ENCODE measurements around the gene ZNF541. TPM values are rescaled to one million over a fixed set of nuclear protein-coding genes. Genes with fewer than 3 reads are reported as not detected.

ZNF541 gene
- total and polyA plus RNA-seq, 12 donors, result 0.18 to 14.5 (median 4.9) TPM

DNA sequence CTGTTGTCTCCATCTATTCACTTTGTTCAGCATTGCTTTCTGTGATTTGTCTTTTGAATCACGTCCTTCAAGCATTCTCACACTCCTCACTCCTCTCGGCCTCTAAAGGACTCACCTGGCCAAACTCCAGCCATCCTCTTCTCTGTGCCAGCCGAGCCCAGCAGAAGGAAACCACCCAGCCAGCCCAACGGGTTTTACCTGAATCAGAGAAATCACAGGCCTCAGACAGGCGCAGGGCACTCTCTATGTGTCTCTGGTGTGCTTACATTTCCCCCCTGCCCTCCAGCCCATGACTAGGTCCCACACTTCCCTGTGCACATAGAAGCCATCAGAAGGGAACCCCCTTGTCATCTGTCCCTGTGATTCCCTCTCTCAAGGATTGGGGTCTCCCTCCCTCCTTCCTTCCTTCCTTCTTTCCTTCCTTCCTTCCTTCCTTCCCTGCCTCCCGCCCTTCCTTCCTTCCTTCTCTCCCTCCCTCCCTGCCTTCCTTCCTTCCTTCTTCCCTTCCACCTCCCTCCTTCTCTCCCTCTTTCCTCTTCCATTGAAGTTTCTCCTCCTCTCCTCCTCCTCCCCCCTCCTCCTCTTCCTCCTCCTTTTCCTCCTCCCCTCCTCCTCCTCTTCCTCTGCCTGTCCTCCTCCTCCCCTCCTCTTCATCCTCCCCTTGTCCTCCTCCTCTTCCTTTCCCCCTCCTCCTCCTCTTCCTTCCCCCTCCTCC lies 8.8 kb upstream of the ZNF541 start:
- Histone ChIP-seq H3K4me1 (replicated peaks in 1 of 2) (peaks cover 0 to 6% of the 10 kb centered on the region in 2 donors), H3K9me3 (replicated peaks in 1 of 3) (no peaks in the 10 kb centered on the region), H3K27ac (peak overlapping the region in 1 of 5 donors; percentile 53), H3K4me3 (no peak overlapping the region), H3K36me3 (replicated peaks in 1 of 2) (no peaks in the 10 kb centered on the region), H3K27me3 (no peaks in the 10 kb centered on the region)
- 43 to 52% (median 48%) methylated on average over 6 of the region's 6 CpGs for WGBS, 4 donors
- TF ChIP-seq, protein P1, sequence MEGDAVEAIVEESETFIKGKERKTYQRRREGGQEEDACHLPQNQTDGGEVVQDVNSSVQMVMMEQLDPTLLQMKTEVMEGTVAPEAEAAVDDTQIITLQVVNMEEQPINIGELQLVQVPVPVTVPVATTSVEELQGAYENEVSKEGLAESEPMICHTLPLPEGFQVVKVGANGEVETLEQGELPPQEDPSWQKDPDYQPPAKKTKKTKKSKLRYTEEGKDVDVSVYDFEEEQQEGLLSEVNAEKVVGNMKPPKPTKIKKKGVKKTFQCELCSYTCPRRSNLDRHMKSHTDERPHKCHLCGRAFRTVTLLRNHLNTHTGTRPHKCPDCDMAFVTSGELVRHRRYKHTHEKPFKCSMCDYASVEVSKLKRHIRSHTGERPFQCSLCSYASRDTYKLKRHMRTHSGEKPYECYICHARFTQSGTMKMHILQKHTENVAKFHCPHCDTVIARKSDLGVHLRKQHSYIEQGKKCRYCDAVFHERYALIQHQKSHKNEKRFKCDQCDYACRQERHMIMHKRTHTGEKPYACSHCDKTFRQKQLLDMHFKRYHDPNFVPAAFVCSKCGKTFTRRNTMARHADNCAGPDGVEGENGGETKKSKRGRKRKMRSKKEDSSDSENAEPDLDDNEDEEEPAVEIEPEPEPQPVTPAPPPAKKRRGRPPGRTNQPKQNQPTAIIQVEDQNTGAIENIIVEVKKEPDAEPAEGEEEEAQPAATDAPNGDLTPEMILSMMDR (IDR thresholded peaks at IDR 0.05), result no peak
- TF ChIP-seq POLR2A (IDR thresholded peaks at IDR 0.05), result no peak
- intact Hi-C loops (cut with DNase I), result loop anchor here in 1 of 2 donors (10.0 kb wide), 1 partner anchor 147 kb away; no protein-coding TSS in a partner anchor
- DNase-seq, result peak in 1 of 7 donors; percentile 22

DNA sequence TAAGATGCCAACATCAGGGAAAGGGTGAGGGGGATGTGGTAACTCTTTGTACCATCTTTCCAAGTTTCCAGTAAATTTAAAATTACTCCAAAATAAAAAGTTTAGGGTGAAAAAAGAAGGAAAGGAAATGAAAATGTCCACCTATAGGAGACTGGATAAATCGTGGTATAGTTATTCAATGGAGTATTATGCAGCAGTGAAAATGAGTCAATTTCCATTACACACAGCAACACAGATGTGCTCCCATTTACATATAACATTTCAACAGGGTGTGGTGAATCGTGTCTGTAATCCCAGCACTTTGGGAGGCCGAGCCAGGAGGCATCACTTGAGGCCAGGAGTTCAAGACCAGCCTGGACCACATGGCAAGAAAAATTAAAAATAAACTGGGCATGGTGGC lies 7.4 kb upstream of the ZNF541 start:
- no peaks in the 10 kb centered on the region for H3K27me3 ChIP-seq
- peaks cover 0 to 6% of the 10 kb centered on the region in 2 donors for H3K4me1 ChIP-seq (replicated peaks in 1 of 2)
- H3K36me3 ChIP-seq (replicated peaks in 1 of 2), result no peaks in the 10 kb centered on the region
- intact Hi-C loops (cut with DNase I), result loop anchor here in 1 of 2 donors (10.0 kb wide), 1 partner anchor 146 kb away; no protein-coding TSS in a partner anchor
- no peaks in the 10 kb centered on the region for H3K9me3 ChIP-seq (replicated peaks in 1 of 3)
- 79 to 90% (median 88%) methylated on average over 3 of the region's 3 CpGs for WGBS, 4 donors
- H3K27ac ChIP-seq, result no peak overlapping the region
- DNase-seq, result no peak
- H3K4me3 ChIP-seq, result no peak overlapping the region
- TF ChIP-seq, protein P1 (IDR thresholded peaks at IDR 0.05), result no peak
- TF ChIP-seq POLR2A (IDR thresholded peaks at IDR 0.05), result no peak

DNA sequence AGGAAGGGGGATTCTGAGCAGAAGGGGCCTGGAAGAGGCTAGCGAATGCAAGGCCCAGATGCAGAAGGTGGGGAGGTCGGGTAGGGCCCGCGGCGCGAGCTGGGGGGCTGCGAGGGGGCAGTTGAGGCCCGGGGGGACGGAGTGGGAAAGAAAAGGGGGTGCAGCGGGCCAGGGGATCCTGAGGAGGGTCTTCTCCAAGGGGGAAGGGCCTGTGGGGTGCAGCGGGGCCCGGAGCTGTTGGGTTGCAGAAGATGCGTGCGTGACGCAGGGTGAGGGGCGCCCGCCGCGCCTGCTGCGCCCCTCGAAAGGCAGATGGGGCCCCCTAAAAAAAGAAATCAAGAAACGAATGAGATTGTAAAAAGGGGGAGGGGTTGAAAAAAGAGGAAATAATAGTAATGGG lies 313 bp downstream of the ZNF541 start:
- intact Hi-C loops (cut with DNase I), result no loop called here
- Histone ChIP-seq H3K4me3 (peak overlapping the region in 1 of 4 donors; percentile 41), H3K4me1 (replicated peaks in 1 of 2) (peaks cover 0 to 5% of the 10 kb centered on the region in 2 donors), H3K27me3 (no peaks in the 10 kb centered on the region), H3K9me3 (replicated peaks in 1 of 3) (no peaks in the 10 kb centered on the region), H3K27ac (no peak overlapping the region), H3K36me3 (replicated peaks in 1 of 2) (no peaks in the 10 kb centered on the region)
- 59 to 69% (median 67%) methylated on average over 22 of the region's 22 CpGs for WGBS, 4 donors
- DNase-seq, result no peak
- TF ChIP-seq, protein P1 (IDR thresholded peaks at IDR 0.05), result no peak
- no peak for TF ChIP-seq POLR2A (IDR thresholded peaks at IDR 0.05)

DNA sequence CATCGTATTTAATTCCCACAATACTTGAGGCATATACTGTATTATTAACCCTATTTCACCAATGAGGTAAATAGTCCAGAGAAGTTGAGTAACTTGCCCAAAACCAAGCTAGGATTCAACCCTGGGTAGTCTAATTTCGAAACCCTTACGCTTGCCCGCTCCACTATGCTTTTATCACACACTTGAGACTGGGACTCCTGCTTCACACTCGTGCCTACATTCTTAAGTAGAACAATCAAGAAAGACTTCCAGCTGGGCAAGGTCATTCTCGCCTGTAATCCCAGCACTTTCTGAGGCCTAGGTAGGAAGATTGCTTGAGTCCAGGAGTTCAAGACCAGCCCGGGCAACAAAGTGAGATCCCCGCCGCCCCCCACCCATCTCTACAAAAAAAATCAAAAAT lies 3.6 kb downstream of the ZNF541 start:
- H3K4me1 ChIP-seq (replicated peaks in 1 of 2), result peaks cover 0 to 5% of the 10 kb centered on the region in 2 donors
- intact Hi-C loops (cut with DNase I), result no loop called here
- TF ChIP-seq POLR2A (IDR thresholded peaks at IDR 0.05), result no peak
- TF ChIP-seq, protein P1 (IDR thresholded peaks at IDR 0.05), result no peak
- no peak overlapping the region for H3K4me3 ChIP-seq
- DNase-seq, result no peak
- no peak overlapping the region for H3K27ac ChIP-seq
- no peaks in the 10 kb centered on the region for H3K27me3 ChIP-seq
- no peaks in the 10 kb centered on the region for H3K9me3 ChIP-seq (replicated peaks in 1 of 3)
- no peaks in the 10 kb centered on the region for H3K36me3 ChIP-seq (replicated peaks in 1 of 2)
- 84 to 91% (median 87%) methylated on average over 9 of the region's 9 CpGs for WGBS, 4 donors
